Activated naive CD8-positive, alpha-beta T cell (primary cell): ENCODE measurements around the gene TATDN3.
A peak's percentile ranks its signal among the peaks of the same experiment; 100 is the strongest.
"Not testable (repeated sequence)": the region's sequence is repeated elsewhere in the genome, so short reads cannot be mapped to it uniquely, and the experiment has no call there.

ENCODE experiments used
- H3K27ac Mint-ChIP-seq: one replicate; pipeline ENCODE4 v1.8.0; 2021; ENCODE audit warnings: mixed read lengths
- H3K27me3 Mint-ChIP-seq: one replicate; pipeline ENCODE4 v1.8.0; 2021; ENCODE audit warnings: mixed read lengths
- H3K36me3 Mint-ChIP-seq: one replicate; pipeline ENCODE4 v1.8.0; 2021; ENCODE audit warnings: mixed read lengths
- H3K4me1 Mint-ChIP-seq: one replicate; pipeline ENCODE4 v1.8.0; 2021; ENCODE audit warnings: low read depth, mixed read lengths
- H3K4me3 Mint-ChIP-seq: one replicate; pipeline ENCODE4 v1.8.0; 2021; ENCODE audit warnings: mild to moderate bottlenecking, mixed read lengths
- H3K9me3 Mint-ChIP-seq: one replicate; pipeline ENCODE4 v1.8.0; 2021; ENCODE audit warnings: low read depth, mixed read lengths

The TATDN3 gene

DNA sequence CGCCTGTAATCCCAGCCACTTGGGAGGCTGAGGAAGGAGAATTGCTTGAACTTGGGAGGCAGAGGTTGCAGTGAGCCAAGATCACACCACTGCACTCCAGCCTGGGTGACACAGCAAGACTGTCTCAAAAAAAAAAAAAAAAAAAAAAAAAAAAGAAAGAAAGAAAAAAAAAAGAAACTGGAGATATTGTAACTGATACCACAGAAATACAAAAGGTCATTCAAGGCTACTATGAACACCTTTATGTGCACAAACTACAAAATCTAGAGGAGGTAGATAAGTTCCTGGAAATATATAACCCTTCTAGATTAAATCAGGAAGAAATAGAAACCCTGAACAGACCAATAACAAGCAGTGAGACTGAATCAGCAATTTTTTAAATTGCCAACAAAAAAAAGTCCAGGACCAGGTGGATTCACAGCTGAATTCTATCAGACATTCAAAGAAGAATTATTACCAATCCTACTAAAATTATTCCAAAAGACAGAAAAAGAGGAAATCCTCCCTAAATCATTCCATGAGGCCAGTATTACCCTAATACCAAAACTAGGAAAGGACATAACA is 26.9 kb upstream of the TATDN3 start:
- Mint-ChIP-seq H3K9me3 (peaks cover 11% of the 10 kb centered on the region), H3K4me1 (peaks cover 40% of the 10 kb centered on the region), H3K36me3 (peaks cover 39% of the 10 kb centered on the region)
- H3K27me3 Mint-ChIP-seq, H3K4me3 Mint-ChIP-seq, H3K27ac Mint-ChIP-seq: not testable (repeated sequence)

DNA sequence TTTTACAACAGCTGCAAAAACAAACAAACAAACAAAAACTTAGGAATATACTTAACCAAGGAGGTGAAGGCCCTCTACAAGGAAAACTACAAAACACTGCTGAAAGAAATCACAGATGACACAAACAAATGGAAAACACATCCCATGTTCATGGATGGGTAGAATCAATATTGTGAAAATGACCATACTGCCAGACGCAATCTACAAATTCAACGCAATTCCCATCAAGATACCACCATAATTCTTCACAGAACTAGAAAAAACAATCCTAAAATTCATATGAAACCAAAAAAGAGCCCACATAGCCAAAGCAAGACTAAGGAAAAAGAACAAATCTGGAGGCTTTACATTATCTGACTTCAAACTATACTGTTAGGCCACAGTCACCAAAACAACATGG is 24.9 kb upstream of the TATDN3 start:
- H3K36me3 Mint-ChIP-seq = peaks cover 49% of the 10 kb centered on the region
- not testable (repeated sequence) for H3K27me3 Mint-ChIP-seq, H3K4me3 Mint-ChIP-seq
- H3K27ac Mint-ChIP-seq = peak overlapping the region; percentile 34
- H3K4me1 Mint-ChIP-seq = peaks cover 48% of the 10 kb centered on the region
- peaks cover 21% of the 10 kb centered on the region for H3K9me3 Mint-ChIP-seq

DNA sequence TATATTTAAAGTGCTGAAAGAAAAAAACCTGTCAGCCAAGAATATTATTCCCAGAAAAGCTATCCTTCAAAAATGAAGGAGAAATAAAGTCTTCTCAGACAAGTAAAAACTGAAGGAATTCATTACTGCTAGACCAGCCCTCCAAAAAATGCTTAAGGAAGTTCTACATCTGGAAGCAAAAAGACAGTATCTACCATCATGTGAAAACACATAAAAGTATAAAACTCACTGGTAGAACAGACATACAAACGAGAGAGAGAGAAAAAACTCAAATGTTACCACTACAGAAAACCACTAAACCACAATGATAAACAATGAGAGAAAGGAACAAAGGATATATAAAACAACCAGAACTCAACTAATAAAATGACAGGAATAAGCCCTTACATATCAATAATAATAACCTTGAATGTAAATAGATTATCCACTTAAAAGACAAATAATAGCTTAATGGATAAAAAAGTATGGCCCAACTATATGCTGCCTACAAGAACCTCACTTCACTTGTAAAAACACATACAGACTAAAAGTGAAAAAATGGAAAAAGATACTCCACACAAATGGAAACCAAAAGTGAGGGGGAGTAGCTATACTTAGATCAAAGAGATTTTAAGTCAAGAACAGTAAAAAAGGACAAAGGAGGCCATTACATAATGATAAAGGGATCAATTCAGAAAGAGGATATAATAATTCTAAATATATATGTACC is 22.1 kb upstream of the TATDN3 start:
- Mint-ChIP-seq H3K36me3 (peaks cover 49% of the 10 kb centered on the region), H3K9me3 (peaks cover 21% of the 10 kb centered on the region), H3K4me3 (no peak overlapping the region), H3K27ac (peak overlapping the region; percentile 64), H3K27me3 (no peaks in the 10 kb centered on the region), H3K4me1 (peaks cover 42% of the 10 kb centered on the region)

DNA sequence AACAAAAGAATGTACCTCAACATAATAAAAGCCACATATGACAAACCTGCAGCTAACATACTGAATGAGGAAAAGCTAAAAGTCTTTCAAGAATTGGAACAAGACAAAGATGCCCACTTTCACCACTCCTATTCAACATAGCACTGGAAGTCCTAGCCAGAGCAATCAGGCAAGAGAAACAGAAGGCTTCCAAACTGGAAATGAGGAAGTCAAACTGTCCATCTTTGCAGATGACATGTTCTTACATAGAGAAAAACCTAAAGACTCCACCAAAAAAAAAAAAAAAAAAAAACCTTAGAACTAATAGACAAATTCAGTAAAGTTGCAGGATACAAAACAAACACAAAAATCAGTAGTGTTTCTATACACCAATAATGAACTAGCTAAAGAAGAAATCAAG is 20.4 kb upstream of the TATDN3 start:
- no peak overlapping the region for H3K4me3 Mint-ChIP-seq
- H3K27me3 Mint-ChIP-seq = no peaks in the 10 kb centered on the region
- H3K4me1 Mint-ChIP-seq = peaks cover 38% of the 10 kb centered on the region
- peaks cover 21% of the 10 kb centered on the region for H3K9me3 Mint-ChIP-seq
- peaks cover 43% of the 10 kb centered on the region for H3K36me3 Mint-ChIP-seq
- H3K27ac Mint-ChIP-seq = no peak overlapping the region

DNA sequence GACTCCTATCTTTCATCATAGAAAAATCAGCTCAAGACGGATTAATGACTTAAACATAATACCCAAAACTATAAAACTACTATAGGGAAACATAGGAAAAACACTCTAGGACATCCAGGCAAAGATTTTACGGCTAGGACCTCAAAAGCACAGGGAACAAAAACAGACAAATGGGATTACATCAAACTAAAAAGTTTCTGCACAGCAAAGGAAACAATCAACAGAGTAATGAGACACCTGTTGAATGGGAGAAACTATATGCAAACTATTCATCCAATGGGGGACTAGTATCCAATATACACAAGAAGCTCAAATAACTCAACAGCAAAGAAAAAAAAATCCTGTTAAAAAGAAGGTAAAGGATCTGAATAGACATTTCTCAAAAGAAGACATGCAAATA is 18.7 kb upstream of the TATDN3 start:
- H3K4me3 Mint-ChIP-seq = no peak overlapping the region

DNA sequence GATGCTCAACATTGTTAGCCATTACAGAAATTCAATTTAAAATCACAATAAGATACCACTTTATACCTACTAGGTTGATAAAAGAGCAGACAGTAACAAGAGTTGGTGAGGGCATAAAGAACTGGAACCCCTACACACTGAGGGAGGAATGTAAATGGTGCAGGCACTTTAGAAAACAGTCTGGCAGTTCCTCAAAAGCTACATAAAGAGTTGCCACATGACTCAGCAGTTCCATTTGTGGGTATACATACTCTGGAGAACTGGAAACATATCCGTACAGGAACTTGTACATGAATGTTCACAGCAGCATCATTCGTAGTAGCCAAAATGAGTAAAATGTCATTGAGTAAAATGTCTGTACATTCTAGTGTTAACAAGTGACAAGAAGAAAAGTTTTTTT is 17.1 kb upstream of the TATDN3 start:
- Mint-ChIP-seq H3K36me3 (peaks cover 22% of the 10 kb centered on the region), H3K4me1 (peaks cover 20% of the 10 kb centered on the region), H3K27ac (no peak overlapping the region)

More for the DNA sequence above, 18.7 kb upstream of the TATDN3 start:
- peaks cover 30% of the 10 kb centered on the region for H3K4me1 Mint-ChIP-seq
- peaks cover 10% of the 10 kb centered on the region for H3K9me3 Mint-ChIP-seq
- H3K27me3 Mint-ChIP-seq = no peaks in the 10 kb centered on the region
- peaks cover 29% of the 10 kb centered on the region for H3K36me3 Mint-ChIP-seq
- no peak overlapping the region for H3K27ac Mint-ChIP-seq

DNA sequence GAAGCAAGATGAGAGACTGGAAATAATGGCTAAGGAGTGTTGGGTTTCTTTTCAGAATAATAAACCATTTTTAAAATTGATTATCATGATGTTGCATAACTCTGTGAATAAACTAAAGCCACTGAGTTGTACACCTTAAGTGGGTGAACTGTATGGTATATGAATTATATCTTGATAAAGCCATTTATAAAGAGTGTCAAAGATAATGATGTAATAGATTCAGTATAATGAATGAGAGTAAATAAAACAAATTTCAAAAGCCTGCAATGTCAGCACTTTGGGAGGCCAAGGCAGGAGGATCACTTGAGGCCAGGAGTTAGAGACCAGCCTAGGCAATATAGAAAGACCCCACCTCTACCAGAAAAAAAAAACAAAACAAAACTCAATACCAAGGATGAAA is 16.5 kb upstream of the TATDN3 start:
- Mint-ChIP-seq H3K27me3 (no peaks in the 10 kb centered on the region), H3K4me3 (no peak overlapping the region), H3K27ac (no peak overlapping the region), H3K9me3 (peaks cover 5% of the 10 kb centered on the region), H3K4me1 (peaks cover 13% of the 10 kb centered on the region), H3K36me3 (peaks cover 20% of the 10 kb centered on the region)

More for the DNA sequence above, 17.1 kb upstream of the TATDN3 start:
- H3K4me3 Mint-ChIP-seq = no peak overlapping the region
- no peaks in the 10 kb centered on the region for H3K27me3 Mint-ChIP-seq
- peaks cover 10% of the 10 kb centered on the region for H3K9me3 Mint-ChIP-seq

DNA sequence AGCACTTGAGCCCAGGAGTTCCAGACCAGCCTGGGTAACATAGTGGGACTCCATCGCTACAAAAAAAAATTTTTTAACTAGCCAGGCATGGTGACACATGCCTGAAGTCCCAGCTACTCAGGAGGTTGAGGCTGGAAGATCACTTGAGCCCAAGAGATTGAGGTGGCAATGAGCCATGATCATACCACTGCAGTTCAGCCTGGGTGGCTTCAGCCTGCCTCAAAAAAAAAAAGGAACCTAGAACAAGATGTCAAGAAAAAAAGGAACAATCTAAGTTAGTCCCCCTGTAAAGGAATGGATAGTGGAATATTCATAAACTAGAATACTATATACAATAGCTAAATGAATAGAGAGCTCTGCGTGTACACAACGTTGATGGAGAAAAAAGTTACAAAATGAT is 14.5 kb upstream of the TATDN3 start:
- Mint-ChIP-seq H3K9me3 (no peaks in the 10 kb centered on the region), H3K4me3 (no peak overlapping the region), H3K36me3 (peaks cover 6% of the 10 kb centered on the region), H3K4me1 (peaks cover 8% of the 10 kb centered on the region), H3K27me3 (no peaks in the 10 kb centered on the region), H3K27ac (no peak overlapping the region)

DNA sequence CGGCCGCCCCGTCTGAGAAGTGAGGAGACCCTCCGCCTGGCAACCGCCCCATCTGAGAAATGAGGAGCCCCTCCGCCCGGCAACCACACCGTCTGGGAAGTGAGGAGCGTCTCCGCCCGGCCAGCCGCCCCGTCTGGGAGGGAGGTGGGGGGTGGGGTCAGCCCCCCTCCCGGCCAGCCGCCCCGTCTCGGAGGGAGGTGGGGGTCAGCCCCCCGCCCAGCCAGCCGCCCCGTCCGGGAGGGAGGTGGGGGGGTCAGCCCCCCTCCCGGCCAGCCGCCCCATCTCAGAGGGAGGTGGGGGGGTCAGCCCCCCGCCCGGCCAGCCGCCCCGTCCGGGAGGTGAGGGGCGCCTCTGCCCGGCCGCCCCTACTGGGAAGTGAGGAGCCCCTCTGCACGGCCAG is 12.6 kb upstream of the TATDN3 start:
- not testable (repeated sequence) for H3K36me3 Mint-ChIP-seq, H3K4me1 Mint-ChIP-seq, H3K27me3 Mint-ChIP-seq, H3K9me3 Mint-ChIP-seq, H3K27ac Mint-ChIP-seq, H3K4me3 Mint-ChIP-seq

DNA sequence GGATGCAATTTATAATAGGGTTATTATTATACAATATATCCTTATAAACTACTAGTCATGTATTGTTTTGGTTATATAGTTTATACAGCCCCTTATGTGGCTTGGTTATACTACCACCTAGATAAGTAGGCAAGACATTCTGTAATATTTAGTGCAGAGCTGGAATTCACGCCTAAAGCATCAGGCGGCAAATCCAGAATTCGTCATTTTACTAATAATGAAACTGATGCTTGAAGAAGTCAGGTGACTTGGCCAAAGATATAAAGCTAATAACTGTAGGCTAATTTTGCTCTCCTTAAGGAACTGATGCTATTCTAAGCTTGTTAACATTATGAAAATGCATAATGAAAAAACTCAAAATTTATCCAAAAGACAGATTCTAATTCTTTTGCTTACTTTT is 10.9 kb upstream of the TATDN3 start:
- Mint-ChIP-seq H3K27me3 (no peaks in the 10 kb centered on the region), H3K4me3 (no peak overlapping the region), H3K9me3 (no peaks in the 10 kb centered on the region), H3K4me1 (peaks cover 3% of the 10 kb centered on the region), H3K36me3 (no peaks in the 10 kb centered on the region), H3K27ac (no peak overlapping the region)

DNA sequence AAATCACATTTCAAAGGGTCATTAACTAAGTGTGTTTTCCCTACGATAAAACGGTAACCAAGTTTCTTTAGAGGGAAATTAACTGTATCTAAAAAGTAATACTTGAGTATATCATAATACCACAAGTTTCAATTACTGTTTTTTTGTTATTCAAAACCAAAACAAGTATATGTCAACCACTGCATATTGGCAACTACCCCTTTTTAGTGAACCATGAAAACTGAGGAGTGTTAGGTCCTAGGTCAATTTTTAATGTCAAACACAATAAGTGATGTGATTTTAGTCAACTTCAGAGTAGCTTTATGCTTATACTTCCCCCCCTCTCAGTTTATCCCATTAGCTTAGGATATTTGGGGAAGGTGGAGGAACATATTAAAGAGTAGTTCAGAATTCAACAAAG is 10.5 kb upstream of the TATDN3 start:
- Mint-ChIP-seq H3K27me3 (no peaks in the 10 kb centered on the region), H3K4me3 (no peak overlapping the region), H3K27ac (no peak overlapping the region), H3K36me3 (no peaks in the 10 kb centered on the region), H3K9me3 (no peaks in the 10 kb centered on the region), H3K4me1 (peaks cover 4% of the 10 kb centered on the region)

DNA sequence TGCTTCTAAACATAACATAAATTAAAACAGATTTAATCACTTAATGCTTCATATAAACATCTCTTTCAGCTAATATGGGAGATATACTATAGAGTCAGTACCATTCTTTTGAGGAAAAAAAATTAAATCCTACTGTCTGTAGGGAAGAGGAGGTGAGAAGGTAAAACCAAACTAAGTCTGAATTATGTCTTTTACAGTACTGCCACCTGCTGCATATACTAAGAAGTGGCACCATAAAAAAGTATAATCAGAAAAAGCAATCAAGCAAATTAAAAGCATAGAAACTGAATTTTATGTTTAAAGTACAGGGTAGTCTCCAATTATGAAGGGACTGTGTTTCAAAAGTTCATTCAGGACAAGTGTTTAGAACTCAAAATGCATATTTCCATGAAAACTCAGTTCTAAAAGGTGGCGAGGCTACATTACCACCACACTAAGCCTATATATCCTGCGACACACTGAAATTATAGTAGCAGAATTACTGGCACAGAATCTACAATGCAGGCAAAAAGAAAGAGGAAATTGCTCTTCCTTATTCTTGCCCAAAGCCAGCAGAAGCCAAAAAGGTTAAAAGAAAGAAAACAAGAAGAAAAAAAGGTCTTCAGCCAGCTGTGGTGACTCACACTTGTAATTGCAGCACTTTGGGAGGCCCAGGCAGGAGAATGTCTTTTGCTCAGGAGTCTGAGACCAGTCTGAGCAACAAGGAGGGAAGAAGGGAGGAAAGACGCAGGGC is 9.1 kb upstream of the TATDN3 start:
- H3K9me3 Mint-ChIP-seq = no peaks in the 10 kb centered on the region
- H3K36me3 Mint-ChIP-seq = no peaks in the 10 kb centered on the region
- no peaks in the 10 kb centered on the region for H3K27me3 Mint-ChIP-seq
- peaks cover 4% of the 10 kb centered on the region for H3K4me1 Mint-ChIP-seq
- no peak overlapping the region for H3K4me3 Mint-ChIP-seq
- peak overlapping the region; percentile 50 for H3K27ac Mint-ChIP-seq

DNA sequence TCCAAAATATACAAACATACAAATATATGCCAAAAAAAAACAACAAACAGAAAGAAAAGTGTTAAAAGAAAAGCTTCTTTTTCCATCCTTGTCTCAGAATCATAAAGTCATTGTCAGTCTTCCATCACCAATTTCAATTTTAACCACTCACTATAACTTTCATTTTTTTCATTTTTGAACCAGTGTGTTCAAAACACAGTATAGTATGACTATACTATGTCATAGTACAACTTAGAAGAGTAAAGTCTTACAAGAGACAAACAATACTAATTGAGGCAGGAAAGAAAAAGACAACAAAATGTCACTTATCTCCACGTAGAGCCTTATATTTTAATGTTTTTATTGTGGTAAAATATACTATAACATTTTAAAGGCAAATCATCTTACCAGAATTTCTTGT is 7.7 kb upstream of the TATDN3 start:
- Mint-ChIP-seq H3K9me3 (no peaks in the 10 kb centered on the region), H3K4me1 (peaks cover 12% of the 10 kb centered on the region), H3K36me3 (no peaks in the 10 kb centered on the region), H3K27me3 (no peaks in the 10 kb centered on the region), H3K4me3 (no peak overlapping the region), H3K27ac (no peak overlapping the region)

DNA sequence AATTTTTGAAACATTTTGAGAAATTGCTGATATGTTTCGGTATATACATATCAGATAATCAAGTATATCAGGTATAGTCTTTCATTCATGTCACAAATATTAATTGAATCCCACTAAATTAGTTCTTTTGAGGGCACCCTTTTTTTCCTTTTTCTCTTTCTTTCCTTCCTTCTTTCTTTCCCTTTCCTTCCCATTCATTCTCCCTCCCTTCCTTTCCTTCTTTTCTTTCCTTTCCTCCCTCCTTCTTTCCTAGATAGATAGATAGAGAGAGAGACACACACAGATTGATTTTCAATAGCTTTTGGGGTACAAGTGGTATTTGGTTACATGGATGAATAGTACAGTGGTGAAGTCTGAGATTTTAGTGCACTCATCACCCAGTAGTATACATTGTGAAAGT is 5.8 kb upstream of the TATDN3 start:
- peaks cover 23% of the 10 kb centered on the region for H3K4me1 Mint-ChIP-seq
- no peaks in the 10 kb centered on the region for H3K27me3 Mint-ChIP-seq
- H3K4me3 Mint-ChIP-seq = no peak overlapping the region
- H3K9me3 Mint-ChIP-seq = no peaks in the 10 kb centered on the region
- H3K27ac Mint-ChIP-seq = peak overlapping the region; percentile 58
- no peaks in the 10 kb centered on the region for H3K36me3 Mint-ChIP-seq

DNA sequence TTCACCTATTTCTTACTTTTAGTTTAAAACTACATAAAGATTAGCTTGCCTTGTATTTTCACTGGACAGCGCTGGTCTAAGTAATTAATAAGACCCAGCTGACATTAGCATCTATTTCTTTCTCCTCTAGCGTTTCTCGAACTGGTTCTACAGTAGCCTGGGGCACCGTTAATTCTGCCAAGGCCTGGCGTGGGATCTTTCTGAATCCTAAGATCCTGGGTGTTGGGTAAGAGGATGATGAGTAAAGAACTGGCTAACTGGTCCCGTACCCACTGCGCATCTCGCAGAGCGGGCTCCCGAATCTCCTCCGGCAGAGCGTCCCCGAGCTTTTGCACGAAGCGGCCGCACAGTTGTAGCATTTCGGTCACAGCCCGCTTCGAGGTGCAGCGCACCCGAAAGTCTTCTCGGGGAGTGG is 426 bp upstream of the TATDN3 start:
- Mint-ChIP-seq H3K4me1 (peaks cover 44% of the 10 kb centered on the region), H3K36me3 (no peaks in the 10 kb centered on the region), H3K9me3 (no peaks in the 10 kb centered on the region), H3K27me3 (no peaks in the 10 kb centered on the region), H3K27ac (peak overlapping the region; percentile 96), H3K4me3 (peak overlapping the region; percentile 99)
